Measurements from ENCODE around the gene NDUFAF2. TPM values are rescaled to one million over a fixed set of nuclear protein-coding genes. Genes with fewer than 3 reads are reported as not detected.

The NDUFAF2 gene
- polyA plus RNA-seq, 2 donors = 40.5 to 40.6 TPM

- no peaks in the 10 kb centered on the region for H3K9me3 ChIP-seq (ENCODE audit: control insufficient read depth in 2 of 2, insufficient read depth in 1 of 2, low read depth in 1 of 2, low read length in 1 of 2)
- H3K4me1 ChIP-seq (ENCODE audit: control insufficient read depth in 2 of 2, insufficient read depth in 2 of 2, low read length in 1 of 2) = no peaks in the 10 kb centered on the region
- H3K36me3 ChIP-seq (ENCODE audit: control insufficient read depth in 2 of 2, insufficient read depth in 2 of 2, low read length in 1 of 2) = no peaks in the 10 kb centered on the region
- H3K4me3 ChIP-seq (ENCODE audit: low read depth in 1 of 2, low read length in 2 of 2) = no peak overlapping the region
- H3K27ac ChIP-seq (ENCODE audit: low read depth in 2 of 2, low read length in 1 of 2) = no peak overlapping the region
- WGBS, 2 donors = 65 to 71% methylated on average over 2 of the region's 2 CpGs
- H3K27me3 ChIP-seq (ENCODE audit: control insufficient read depth in 1 of 2, insufficient read depth in 2 of 2, low read length in 2 of 2) = no peaks in the 10 kb centered on the region
Measured at GRCh38 chr5:61130289-61130688, 185.3 kb downstream of the NDUFAF2 start.

DNA sequence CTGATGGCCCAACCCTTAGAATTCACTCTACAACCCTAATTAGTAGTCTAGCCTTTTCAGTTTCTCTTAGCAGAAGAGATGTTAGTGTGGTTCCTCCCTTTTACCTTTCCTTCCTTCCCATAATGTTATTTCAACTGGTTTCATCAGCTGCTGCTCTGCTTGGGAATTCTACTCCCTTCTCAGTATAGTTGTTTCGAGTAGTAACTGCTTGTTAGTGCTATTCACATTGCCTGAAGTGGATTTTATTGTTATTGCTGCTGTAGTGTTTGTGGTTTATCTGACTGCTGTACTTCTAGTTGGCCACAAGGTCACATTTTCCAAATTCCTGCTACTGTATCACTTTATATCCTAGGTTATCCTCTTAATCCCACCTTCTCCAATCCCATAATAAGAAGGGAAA, 187.6 kb downstream of the NDUFAF2 start:
- Histone ChIP-seq H3K27me3 (ENCODE audit: control insufficient read depth in 1 of 2, insufficient read depth in 2 of 2, low read length in 2 of 2) (no peaks in the 10 kb centered on the region), H3K9me3 (ENCODE audit: control insufficient read depth in 2 of 2, insufficient read depth in 1 of 2, low read depth in 1 of 2, low read length in 1 of 2) (no peaks in the 10 kb centered on the region), H3K4me3 (ENCODE audit: low read depth in 1 of 2, low read length in 2 of 2) (no peak overlapping the region), H3K4me1 (ENCODE audit: control insufficient read depth in 2 of 2, insufficient read depth in 2 of 2, low read length in 1 of 2) (no peaks in the 10 kb centered on the region), H3K36me3 (ENCODE audit: control insufficient read depth in 2 of 2, insufficient read depth in 2 of 2, low read length in 1 of 2) (no peaks in the 10 kb centered on the region), H3K27ac (ENCODE audit: low read depth in 2 of 2, low read length in 1 of 2) (no peak overlapping the region)
- 97% methylated on average over 1 of the region's 1 CpG for WGBS, 2 donors

- no peaks in the 10 kb centered on the region for H3K27me3 ChIP-seq (ENCODE audit: control insufficient read depth in 1 of 2, insufficient read depth in 2 of 2, low read length in 2 of 2)
- no peak overlapping the region for H3K27ac ChIP-seq (ENCODE audit: low read depth in 2 of 2, low read length in 1 of 2)
- 93 to 95% methylated on average over 1 of the region's 1 CpG for WGBS, 2 donors
- peaks cover 0 to 2% of the 10 kb centered on the region in 2 donors for H3K36me3 ChIP-seq (ENCODE audit: control insufficient read depth in 2 of 2, insufficient read depth in 2 of 2, low read length in 1 of 2)
- H3K9me3 ChIP-seq (ENCODE audit: control insufficient read depth in 2 of 2, insufficient read depth in 1 of 2, low read depth in 1 of 2, low read length in 1 of 2) = no peaks in the 10 kb centered on the region
- H3K4me3 ChIP-seq (ENCODE audit: low read depth in 1 of 2, low read length in 2 of 2) = no peak overlapping the region
- H3K4me1 ChIP-seq (ENCODE audit: control insufficient read depth in 2 of 2, insufficient read depth in 2 of 2, low read length in 1 of 2) = no peaks in the 10 kb centered on the region
Measured at GRCh38 chr5:61137835-61138234, 192.8 kb downstream of the NDUFAF2 start.

DNA sequence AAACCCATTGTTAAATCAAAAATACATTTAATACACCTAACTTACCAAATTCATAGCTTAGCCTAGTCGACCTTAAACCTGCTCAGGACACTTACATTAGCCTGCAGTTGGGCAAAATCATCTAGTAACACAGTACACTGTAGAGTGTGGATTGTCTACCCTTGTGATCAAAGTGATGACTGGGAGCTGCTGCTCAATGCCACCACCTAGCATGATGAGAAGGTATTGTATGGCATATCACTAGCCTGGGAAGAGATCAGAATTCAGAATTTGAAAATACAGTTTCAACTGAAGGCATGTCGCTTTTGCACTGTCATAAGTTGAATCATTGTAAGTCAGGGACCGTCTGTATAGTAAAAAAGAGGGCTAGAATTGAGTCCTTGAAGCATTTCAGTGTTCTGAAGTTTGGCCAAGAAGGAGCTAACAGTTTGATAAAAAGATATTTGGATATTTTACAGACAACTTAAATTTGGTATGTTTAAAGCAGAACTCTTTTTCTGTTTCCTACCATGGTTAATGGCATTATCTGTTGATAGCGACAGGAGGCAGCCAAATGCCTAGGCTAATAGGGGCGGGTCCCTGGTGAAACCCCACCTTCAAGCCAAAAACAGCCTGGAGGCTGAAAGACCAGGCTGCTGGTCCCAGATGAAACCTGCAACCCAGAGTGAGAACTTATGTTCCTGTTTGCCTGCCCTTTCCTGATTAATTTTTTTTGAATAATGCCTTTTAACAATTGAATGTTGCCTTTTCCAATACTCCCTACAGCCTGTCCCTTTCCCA, 194.3 kb downstream of the NDUFAF2 start:
- Histone ChIP-seq H3K4me3 (ENCODE audit: low read depth in 1 of 2, low read length in 2 of 2) (no peak overlapping the region), H3K27ac (ENCODE audit: low read depth in 2 of 2, low read length in 1 of 2) (no peak overlapping the region), H3K4me1 (ENCODE audit: control insufficient read depth in 2 of 2, insufficient read depth in 2 of 2, low read length in 1 of 2) (no peaks in the 10 kb centered on the region), H3K27me3 (ENCODE audit: control insufficient read depth in 1 of 2, insufficient read depth in 2 of 2, low read length in 2 of 2) (no peaks in the 10 kb centered on the region), H3K36me3 (ENCODE audit: control insufficient read depth in 2 of 2, insufficient read depth in 2 of 2, low read length in 1 of 2) (peaks cover 0 to 2% of the 10 kb centered on the region in 2 donors), H3K9me3 (ENCODE audit: control insufficient read depth in 2 of 2, insufficient read depth in 1 of 2, low read depth in 1 of 2, low read length in 1 of 2) (no peaks in the 10 kb centered on the region)
- WGBS, 2 donors = 83 to 91% methylated on average over 5 of the region's 5 CpGs

GRCh38 chr5:61139931-61140330, 194.9 kb downstream of the NDUFAF2 start:
- Histone ChIP-seq H3K4me3 (ENCODE audit: low read depth in 1 of 2, low read length in 2 of 2) (no peak overlapping the region), H3K27ac (ENCODE audit: low read depth in 2 of 2, low read length in 1 of 2) (no peak overlapping the region), H3K4me1 (ENCODE audit: control insufficient read depth in 2 of 2, insufficient read depth in 2 of 2, low read length in 1 of 2) (no peaks in the 10 kb centered on the region), H3K9me3 (ENCODE audit: control insufficient read depth in 2 of 2, insufficient read depth in 1 of 2, low read depth in 1 of 2, low read length in 1 of 2) (no peaks in the 10 kb centered on the region), H3K27me3 (ENCODE audit: control insufficient read depth in 1 of 2, insufficient read depth in 2 of 2, low read length in 2 of 2) (no peaks in the 10 kb centered on the region), H3K36me3 (ENCODE audit: control insufficient read depth in 2 of 2, insufficient read depth in 2 of 2, low read length in 1 of 2) (peaks cover 0 to 2% of the 10 kb centered on the region in 2 donors)
- 94 to 95% methylated on average over 4 of the region's 4 CpGs for WGBS, 2 donors

DNA sequence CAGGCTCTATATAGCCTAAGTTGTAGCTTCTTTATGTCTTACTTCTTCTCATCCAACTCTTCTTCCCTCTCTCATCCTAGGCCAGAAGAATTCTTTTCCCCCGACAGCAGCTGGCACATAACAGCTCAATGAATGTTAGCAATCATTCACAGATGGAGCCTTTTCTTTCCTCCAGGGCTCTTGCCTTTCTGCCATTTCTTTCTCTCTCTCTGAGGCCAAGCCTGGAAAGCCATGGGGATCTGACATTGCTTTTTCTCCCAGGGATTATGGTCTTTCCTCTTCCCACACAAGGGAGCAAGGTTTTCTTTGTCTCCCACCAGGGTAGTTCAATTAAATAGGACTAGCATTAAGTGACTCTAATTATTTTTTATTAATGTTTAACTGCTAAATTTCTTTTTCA, 196.8 kb downstream of the NDUFAF2 start:
- H3K27ac ChIP-seq (ENCODE audit: low read depth in 2 of 2, low read length in 1 of 2) = no peak overlapping the region
- H3K9me3 ChIP-seq (ENCODE audit: control insufficient read depth in 2 of 2, insufficient read depth in 1 of 2, low read depth in 1 of 2, low read length in 1 of 2) = no peaks in the 10 kb centered on the region
- H3K27me3 ChIP-seq (ENCODE audit: control insufficient read depth in 1 of 2, insufficient read depth in 2 of 2, low read length in 2 of 2) = no peaks in the 10 kb centered on the region
- H3K36me3 ChIP-seq (ENCODE audit: control insufficient read depth in 2 of 2, insufficient read depth in 2 of 2, low read length in 1 of 2) = peaks cover 0 to 2% of the 10 kb centered on the region in 2 donors
- no peaks in the 10 kb centered on the region for H3K4me1 ChIP-seq (ENCODE audit: control insufficient read depth in 2 of 2, insufficient read depth in 2 of 2, low read length in 1 of 2)
- H3K4me3 ChIP-seq (ENCODE audit: low read depth in 1 of 2, low read length in 2 of 2) = no peak overlapping the region
- 33 to 35% methylated on average over 1 of the region's 1 CpG for WGBS, 2 donors

GRCh38 chr5:61142391-61142790, 197.4 kb downstream of the NDUFAF2 start:
- 67 to 79% methylated on average over 1 of the region's 1 CpG for WGBS, 2 donors
- peaks cover 0 to 2% of the 10 kb centered on the region in 2 donors for H3K36me3 ChIP-seq (ENCODE audit: control insufficient read depth in 2 of 2, insufficient read depth in 2 of 2, low read length in 1 of 2)

GRCh38 chr5:61142811-61143210, 197.8 kb downstream of the NDUFAF2 start:
- peaks cover 0 to 2% of the 10 kb centered on the region in 2 donors for H3K36me3 ChIP-seq (ENCODE audit: control insufficient read depth in 2 of 2, insufficient read depth in 2 of 2, low read length in 1 of 2)
- 49 to 53% methylated on average over 3 of the region's 3 CpGs for WGBS, 2 donors
- no peaks in the 10 kb centered on the region for H3K4me1 ChIP-seq (ENCODE audit: control insufficient read depth in 2 of 2, insufficient read depth in 2 of 2, low read length in 1 of 2)

More at GRCh38 chr5:61142391-61142790, 197.4 kb downstream of the NDUFAF2 start:
- Histone ChIP-seq H3K4me1 (ENCODE audit: control insufficient read depth in 2 of 2, insufficient read depth in 2 of 2, low read length in 1 of 2) (no peaks in the 10 kb centered on the region), H3K27me3 (ENCODE audit: control insufficient read depth in 1 of 2, insufficient read depth in 2 of 2, low read length in 2 of 2) (no peaks in the 10 kb centered on the region), H3K4me3 (ENCODE audit: low read depth in 1 of 2, low read length in 2 of 2) (no peak overlapping the region), H3K27ac (ENCODE audit: low read depth in 2 of 2, low read length in 1 of 2) (no peak overlapping the region), H3K9me3 (ENCODE audit: control insufficient read depth in 2 of 2, insufficient read depth in 1 of 2, low read depth in 1 of 2, low read length in 1 of 2) (no peaks in the 10 kb centered on the region)

DNA sequence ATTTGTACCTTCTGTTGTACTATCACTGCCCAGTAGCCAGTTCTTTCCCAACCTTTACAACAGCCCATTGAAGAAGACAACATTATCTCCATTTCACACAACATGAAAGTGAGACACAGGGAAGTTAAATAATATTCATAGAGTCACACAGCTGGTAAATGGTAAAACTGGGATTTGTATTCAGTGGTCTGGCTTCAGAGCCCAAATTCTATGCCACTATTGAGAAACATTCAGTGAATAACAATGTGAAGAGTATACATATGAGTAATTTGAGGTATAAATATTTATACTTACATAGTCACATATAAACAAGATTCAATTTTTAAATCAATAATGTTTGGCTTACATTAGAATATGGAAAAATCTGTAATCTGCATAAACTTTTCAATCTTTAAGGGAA, 203.5 kb downstream of the NDUFAF2 start:
- no peak overlapping the region for H3K4me3 ChIP-seq (ENCODE audit: low read depth in 1 of 2, low read length in 2 of 2)
- no peak overlapping the region for H3K27ac ChIP-seq (ENCODE audit: low read depth in 2 of 2, low read length in 1 of 2)
- no peaks in the 10 kb centered on the region for H3K36me3 ChIP-seq (ENCODE audit: control insufficient read depth in 2 of 2, insufficient read depth in 2 of 2, low read length in 1 of 2)
- no peaks in the 10 kb centered on the region for H3K27me3 ChIP-seq (ENCODE audit: control insufficient read depth in 1 of 2, insufficient read depth in 2 of 2, low read length in 2 of 2)
- no peaks in the 10 kb centered on the region for H3K9me3 ChIP-seq (ENCODE audit: control insufficient read depth in 2 of 2, insufficient read depth in 1 of 2, low read depth in 1 of 2, low read length in 1 of 2)
- no peaks in the 10 kb centered on the region for H3K4me1 ChIP-seq (ENCODE audit: control insufficient read depth in 2 of 2, insufficient read depth in 2 of 2, low read length in 1 of 2)

More at GRCh38 chr5:61142811-61143210, 197.8 kb downstream of the NDUFAF2 start:
- no peak overlapping the region for H3K27ac ChIP-seq (ENCODE audit: low read depth in 2 of 2, low read length in 1 of 2)
- no peak overlapping the region for H3K4me3 ChIP-seq (ENCODE audit: low read depth in 1 of 2, low read length in 2 of 2)
- no peaks in the 10 kb centered on the region for H3K27me3 ChIP-seq (ENCODE audit: control insufficient read depth in 1 of 2, insufficient read depth in 2 of 2, low read length in 2 of 2)
- H3K9me3 ChIP-seq (ENCODE audit: control insufficient read depth in 2 of 2, insufficient read depth in 1 of 2, low read depth in 1 of 2, low read length in 1 of 2) = no peaks in the 10 kb centered on the region

GRCh38 chr5:61151893-61152292, 206.9 kb downstream of the NDUFAF2 start:
- Histone ChIP-seq H3K36me3 (ENCODE audit: control insufficient read depth in 2 of 2, insufficient read depth in 2 of 2, low read length in 1 of 2) (no peaks in the 10 kb centered on the region), H3K27ac (ENCODE audit: low read depth in 2 of 2, low read length in 1 of 2) (no peak overlapping the region), H3K27me3 (ENCODE audit: control insufficient read depth in 1 of 2, insufficient read depth in 2 of 2, low read length in 2 of 2) (no peaks in the 10 kb centered on the region), H3K4me1 (ENCODE audit: control insufficient read depth in 2 of 2, insufficient read depth in 2 of 2, low read length in 1 of 2) (no peaks in the 10 kb centered on the region), H3K9me3 (ENCODE audit: control insufficient read depth in 2 of 2, insufficient read depth in 1 of 2, low read depth in 1 of 2, low read length in 1 of 2) (no peaks in the 10 kb centered on the region), H3K4me3 (ENCODE audit: low read depth in 1 of 2, low read length in 2 of 2) (no peak overlapping the region)
- WGBS, 2 donors = 84 to 91% methylated on average over 2 of the region's 2 CpGs

All from esophagus (tissue), 2 donors.